AG04449 (cell line): Measurements from ENCODE around the gene POC1B.

ENCODE experiments used
- CTCF ChIA-PET: fragments of 350-600 bp; formaldehyde crosslinking; extraction: SDS; loops from one replicate; lab custom pipeline; 2021; ENCODE audit warnings: antibody characterized with exemption; lab: Yijun Ruan, JAX
- POLR2A ChIA-PET: fragments of 400-600, 350-600 bp; formaldehyde crosslinking; extraction: SDS; loops from one replicate; lab custom pipeline; 2020; ENCODE audit warnings: antibody characterized with exemption, inconsistent platforms; lab: Yijun Ruan, JAX
- DNase-seq: peaks from one replicate; pipeline ENCODE4 v3.0.0-alpha.2; 2010; ENCODE audit warnings: low read depth, low spot score
- H3K4me3 ChIP-seq: 2 replicates; pipeline ENCODE4 v1.5.1; 2011; ENCODE audit warnings: low read depth, mild to moderate bottlenecking, control low read depth, low read length
- TF ChIP-seq, protein P1 (sequence below): IDR thresholded peaks from one replicate; pipeline ENCODE4 v1.5.1; 2011; ENCODE audit warnings: mild to moderate bottlenecking, moderate library complexity, low read length, control low read depth, inconsistent platforms; ENCODE audit not compliant: insufficient read depth; ENCODE audit errors: missing control alignments

POC1B gene

GRCh38 chr12:89470741-89471509 is 54.9 kb downstream of the POC1B start:
- H3K4me3 ChIP-seq = no peak overlapping the region
- CTCF ChIA-PET = interaction anchor here (0.6 to 10.1 kb wide), 38 partner anchors 10 to 1490 kb away, joined by 3 to 258 read pairs (median 4); partner anchors contain the start of genes GALNT4 and POC1B
- POLR2A ChIA-PET = no interaction called here
- DNase-seq = no peak
- TF ChIP-seq, protein P1, sequence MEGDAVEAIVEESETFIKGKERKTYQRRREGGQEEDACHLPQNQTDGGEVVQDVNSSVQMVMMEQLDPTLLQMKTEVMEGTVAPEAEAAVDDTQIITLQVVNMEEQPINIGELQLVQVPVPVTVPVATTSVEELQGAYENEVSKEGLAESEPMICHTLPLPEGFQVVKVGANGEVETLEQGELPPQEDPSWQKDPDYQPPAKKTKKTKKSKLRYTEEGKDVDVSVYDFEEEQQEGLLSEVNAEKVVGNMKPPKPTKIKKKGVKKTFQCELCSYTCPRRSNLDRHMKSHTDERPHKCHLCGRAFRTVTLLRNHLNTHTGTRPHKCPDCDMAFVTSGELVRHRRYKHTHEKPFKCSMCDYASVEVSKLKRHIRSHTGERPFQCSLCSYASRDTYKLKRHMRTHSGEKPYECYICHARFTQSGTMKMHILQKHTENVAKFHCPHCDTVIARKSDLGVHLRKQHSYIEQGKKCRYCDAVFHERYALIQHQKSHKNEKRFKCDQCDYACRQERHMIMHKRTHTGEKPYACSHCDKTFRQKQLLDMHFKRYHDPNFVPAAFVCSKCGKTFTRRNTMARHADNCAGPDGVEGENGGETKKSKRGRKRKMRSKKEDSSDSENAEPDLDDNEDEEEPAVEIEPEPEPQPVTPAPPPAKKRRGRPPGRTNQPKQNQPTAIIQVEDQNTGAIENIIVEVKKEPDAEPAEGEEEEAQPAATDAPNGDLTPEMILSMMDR = peak; percentile 51

DNA sequence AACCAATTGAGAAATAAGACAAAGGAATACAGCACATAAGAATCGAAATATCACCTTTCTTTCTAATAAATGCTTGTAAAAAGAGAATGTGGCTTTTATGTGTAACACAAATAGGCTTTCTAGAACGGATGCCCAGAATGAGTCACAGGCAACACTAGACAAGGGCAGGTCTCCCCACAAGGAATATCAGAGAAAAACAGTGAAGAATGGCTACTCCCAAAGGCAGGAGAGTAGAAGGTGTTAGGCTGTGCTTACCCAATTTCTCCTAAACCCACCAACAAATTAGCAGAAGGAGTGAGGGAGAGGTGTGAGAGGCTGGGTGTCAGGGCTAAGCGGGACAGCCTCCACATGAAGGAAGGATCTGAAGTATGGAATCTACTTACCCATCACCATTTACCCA is 56.5 kb downstream of the POC1B start:
- POLR2A ChIA-PET = no interaction called here
- TF ChIP-seq, protein P1 = no peak
- no peak overlapping the region for H3K4me3 ChIP-seq
- no peak for DNase-seq
- CTCF ChIA-PET = interaction anchor here (2.4 to 10.1 kb wide), 5 partner anchors 8 to 452 kb away, joined by 7 to 258 read pairs (median 23); partner anchors contain the start of genes GALNT4 and POC1B

DNA sequence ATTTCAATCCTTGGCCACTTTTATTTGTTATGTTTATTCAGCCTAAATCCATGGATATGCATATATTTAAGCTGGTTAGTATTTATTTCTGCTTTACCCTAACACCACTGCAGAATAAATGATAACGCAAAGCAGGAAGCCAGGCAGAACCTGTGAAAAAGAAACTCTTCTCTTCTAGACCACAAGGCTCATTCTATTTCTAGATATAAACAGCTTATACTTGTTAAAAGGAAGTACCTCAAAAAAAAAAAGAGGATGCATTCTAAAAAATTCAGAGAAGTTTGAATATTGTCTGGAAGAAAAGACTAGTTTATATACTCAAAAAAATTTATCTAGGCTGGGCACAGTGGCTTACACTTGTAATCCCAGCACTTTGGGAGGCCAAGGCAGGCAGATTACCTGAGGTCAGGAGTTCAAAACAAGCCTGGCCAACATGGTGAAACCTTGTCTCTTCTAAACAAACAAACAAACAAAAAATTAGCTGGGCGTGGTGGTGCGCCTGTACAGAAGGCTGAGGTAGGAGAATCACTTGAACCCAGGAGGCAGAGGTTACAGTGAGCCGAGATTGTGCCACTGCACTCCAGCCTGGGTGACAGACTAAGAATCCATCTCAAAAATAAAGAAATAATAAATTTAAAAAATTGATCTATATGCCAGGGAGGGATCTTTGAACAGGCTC is 57.1 kb downstream of the POC1B start:
- ChIA-PET CTCF (interaction anchor here (0.8 to 10.1 kb wide), 9 partner anchors 8 to 455 kb away, joined by 3 to 258 read pairs (median 7); partner anchors contain the start of genes GALNT4 and POC1B), POLR2A (no interaction called here)

DNA sequence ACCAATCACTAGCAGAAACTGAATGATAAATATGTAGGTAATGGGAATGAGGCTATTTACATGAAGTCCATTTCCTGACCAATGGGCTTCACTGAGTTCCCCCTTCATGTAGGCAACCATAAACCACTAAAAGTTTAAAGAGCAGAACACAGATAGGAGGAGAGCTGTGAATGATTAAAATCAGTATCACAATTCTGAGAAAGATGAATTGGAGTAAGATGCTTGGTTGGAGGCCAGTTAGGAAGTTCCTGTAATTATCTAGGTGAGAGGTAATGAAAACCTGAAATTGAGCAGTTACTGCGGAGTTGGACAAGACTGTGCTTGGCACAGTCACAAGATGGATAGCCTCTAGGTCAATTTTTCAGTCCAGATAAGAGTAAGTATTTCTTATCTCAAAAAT is 57.8 kb downstream of the POC1B start:
- POLR2A ChIA-PET = no interaction called here
- DNase-seq = no peak
- CTCF ChIA-PET = interaction anchor here (0.8 to 10.1 kb wide), 9 partner anchors 9 to 454 kb away, joined by 3 to 258 read pairs (median 7); partner anchors contain the start of genes GALNT4 and POC1B
- TF ChIP-seq, protein P1 = no peak
- H3K4me3 ChIP-seq = no peak overlapping the region

More for the DNA sequence above, 57.1 kb downstream of the POC1B start:
- no peak for DNase-seq
- H3K4me3 ChIP-seq = no peak overlapping the region
- TF ChIP-seq, protein P1 = no peak

- TF ChIP-seq, protein P1 = no peak
- ChIA-PET POLR2A (no interaction called here), CTCF (interaction anchor here (1.6 to 11.5 kb wide), 2 partner anchors 59 to 446 kb away, joined by 4 to 195 read pairs; partner anchors contain the start of gene GALNT4)
- H3K4me3 ChIP-seq = no peak overlapping the region
- no peak for DNase-seq
Observed at GRCh38 chr12:89464974-89465592, 60.8 kb downstream of the POC1B start.
